Esophagus muscularis mucosa (tissue), 4 donors: ENCODE data around the gene PRKCQ. TPM values are rescaled to one million over a fixed set of nuclear protein-coding genes. Genes with fewer than 3 reads are reported as not detected.
"Not testable (repeated sequence)": the region's sequence is repeated elsewhere in the genome, so short reads cannot be mapped to it uniquely, and the experiment has no call there.

Experiments
- DNase-seq: peaks from one replicate; pipeline ENCODE4 v3.0.0-alpha.2; 2017; ENCODE audit errors: extremely low spot score
- H3K27ac ChIP-seq, 4 donors: fragments of 200-600 bp; sonication (generic); replicated peaks in 1 of 4; 1 replicate in 3 of 4; 2 replicates in 1 of 4; pipeline ENCODE4 v1.5.1; 2016 to 2019; ENCODE audit warnings: mild to moderate bottlenecking in 1 of 4
- H3K27me3 ChIP-seq, 4 donors: fragments of 200-600 bp; sonication (generic); one replicate each; pipeline versions ENCODE4 v1.5.1 to v1.6.0; 2016 to 2019
- H3K36me3 ChIP-seq, 4 donors: fragments of 200-600 bp; sonication (generic); one replicate each; pipeline ENCODE4 v1.5.1; 2016 to 2019
- H3K4me1 ChIP-seq, 4 donors: fragments of 200-600 bp; sonication (generic); one replicate each; pipeline ENCODE4 v1.5.1; 2016 to 2019
- H3K4me3 ChIP-seq, 4 donors: fragments of 200-600 bp; sonication (generic); 1 replicate in 2 of 4; 2 replicates in 2 of 4; pipeline ENCODE4 v1.5.1; 2016 to 2019; ENCODE audit warnings: mild to moderate bottlenecking in 4 of 4, moderate library complexity in 1 of 4
- H3K9me3 ChIP-seq, 4 donors: fragments of 200-600 bp; sonication (generic); 1 replicate in 3 of 4; 2 replicates in 1 of 4; pipeline ENCODE4 v1.5.1; 2016 to 2019
- EP300 ChIP-seq: sonication (generic); formaldehyde crosslinking; IDR thresholded peaks from one replicate; pipeline ENCODE4 v1.6.1; 2017; ENCODE audit warnings: antibody characterized with exemption
- POLR2A ChIP-seq: fragments of 450-650 bp; IDR thresholded peaks from one replicate; pipeline ENCODE4 v1.6.1; 2017; ENCODE audit warnings: antibody characterized with exemption, moderate library complexity, mild to moderate bottlenecking, low read depth
- POLR2AphosphoS5 ChIP-seq, 2 donors: sonication (generic); formaldehyde crosslinking; IDR thresholded peaks; one replicate each; pipeline ENCODE4 v1.6.1; 2017; ENCODE audit warnings: antibody characterized with exemption in 2 of 2
- WGBS: methylation state at CpG from one replicate; pipeline ENCODE4 v1.1.5; 2018; 5-methylcytosine and 5-hydroxymethylcytosine counted together
- intact Hi-C: fragments of 100-400 bp; cut with DNase I; formaldehyde crosslinking; loops from one replicate; pipeline ENCODE4 v1.15.1; 2023
- total RNA-seq, 4 donors: library from RNA; depleted of rRNA; stranded (reverse); fragments of >200 nt; gene quantifications; one replicate each; pipeline versions ENCODE4 v1.1.0 to v1.2.1, GENCODE V29; 2016
- TF ChIP-seq, protein P1 (sequence below), 3 experiments: fragments of 200-600 bp in 2 of 3; fragments of 450-650 bp in 1 of 3; sonication (generic) in 2 of 3; IDR thresholded peaks; one replicate each; pipeline ENCODE4 v1.5.1; 2017 to 2019; ENCODE audit warnings: antibody characterized with exemption in 3 of 3, mild to moderate bottlenecking in 2 of 3, moderate library complexity in 1 of 3

The PRKCQ gene
- total RNA-seq, 4 donors from 2014 or later, result 4.6 to 9.4 (median 6.8) TPM

DNA sequence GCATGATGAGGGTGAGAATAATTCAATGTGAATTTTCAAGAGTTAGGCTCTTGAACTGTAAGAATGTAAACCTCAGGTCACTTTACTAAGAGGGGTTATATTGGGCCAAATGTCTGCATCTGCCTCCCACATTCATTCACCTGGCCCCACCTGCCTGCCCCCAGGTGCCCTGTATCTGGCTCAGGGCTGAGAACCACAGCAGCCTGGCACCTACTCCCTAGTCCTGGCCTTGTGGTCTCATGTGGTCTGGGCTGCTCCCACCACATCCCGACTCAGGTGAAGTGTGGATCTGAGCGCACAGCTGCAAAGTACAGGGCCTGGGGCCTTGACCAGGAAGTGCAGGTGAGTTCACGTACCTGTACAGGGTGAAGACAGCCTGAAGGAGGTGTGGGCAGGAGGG lies 195.2 kb downstream of the PRKCQ start:
- Histone ChIP-seq H3K27me3 (no peaks in the 10 kb centered on the region), H3K36me3 (no peaks in the 10 kb centered on the region), H3K4me1 (peaks cover 14 to 28% (median 24%) of the 10 kb centered on the region in 4 donors), H3K9me3 (peaks cover 0 to 18% (median 6%) of the 10 kb centered on the region in 4 donors), H3K4me3 (no peak overlapping the region), H3K27ac (no peak overlapping the region)
- TF ChIP-seq POLR2AphosphoS5 (IDR thresholded peaks at IDR 0.05) (no peak), EP300 (no peak), POLR2A (no peak)
- TF ChIP-seq, protein P1, sequence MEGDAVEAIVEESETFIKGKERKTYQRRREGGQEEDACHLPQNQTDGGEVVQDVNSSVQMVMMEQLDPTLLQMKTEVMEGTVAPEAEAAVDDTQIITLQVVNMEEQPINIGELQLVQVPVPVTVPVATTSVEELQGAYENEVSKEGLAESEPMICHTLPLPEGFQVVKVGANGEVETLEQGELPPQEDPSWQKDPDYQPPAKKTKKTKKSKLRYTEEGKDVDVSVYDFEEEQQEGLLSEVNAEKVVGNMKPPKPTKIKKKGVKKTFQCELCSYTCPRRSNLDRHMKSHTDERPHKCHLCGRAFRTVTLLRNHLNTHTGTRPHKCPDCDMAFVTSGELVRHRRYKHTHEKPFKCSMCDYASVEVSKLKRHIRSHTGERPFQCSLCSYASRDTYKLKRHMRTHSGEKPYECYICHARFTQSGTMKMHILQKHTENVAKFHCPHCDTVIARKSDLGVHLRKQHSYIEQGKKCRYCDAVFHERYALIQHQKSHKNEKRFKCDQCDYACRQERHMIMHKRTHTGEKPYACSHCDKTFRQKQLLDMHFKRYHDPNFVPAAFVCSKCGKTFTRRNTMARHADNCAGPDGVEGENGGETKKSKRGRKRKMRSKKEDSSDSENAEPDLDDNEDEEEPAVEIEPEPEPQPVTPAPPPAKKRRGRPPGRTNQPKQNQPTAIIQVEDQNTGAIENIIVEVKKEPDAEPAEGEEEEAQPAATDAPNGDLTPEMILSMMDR (IDR thresholded peaks at IDR 0.05), result no peak
- 94% methylated on average over 3 of the region's 3 CpGs for WGBS
- intact Hi-C loops, result loop anchor here (10.0 kb wide), 1 partner anchor 150 kb away; no protein-coding TSS in a partner anchor
- DNase-seq, result no peak

DNA sequence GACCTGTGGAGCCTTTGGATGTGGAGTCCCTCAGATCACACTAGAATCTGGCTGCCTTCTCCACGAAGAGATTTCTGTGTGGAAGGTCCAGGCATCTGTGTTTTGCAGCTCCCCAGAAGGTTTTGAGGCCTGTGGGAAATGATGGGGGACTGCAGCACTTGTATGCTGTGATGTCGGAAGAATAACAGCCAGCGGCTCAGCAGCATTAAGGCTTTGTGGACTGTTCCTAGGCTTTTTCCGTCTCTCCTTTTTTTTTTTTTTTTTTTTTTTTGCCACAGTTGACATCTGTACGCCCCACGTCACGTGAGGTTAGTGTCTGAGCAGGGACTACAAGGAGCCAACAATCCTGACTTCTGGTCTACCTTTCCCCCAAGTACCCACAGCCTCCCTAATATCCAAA lies 196.0 kb downstream of the PRKCQ start:
- no peak for TF ChIP-seq EP300
- TF ChIP-seq POLR2A, result no peak
- TF ChIP-seq, protein P1 (IDR thresholded peaks at IDR 0.05), result no peak
- no peak for TF ChIP-seq POLR2AphosphoS5 (IDR thresholded peaks at IDR 0.05)

DNA sequence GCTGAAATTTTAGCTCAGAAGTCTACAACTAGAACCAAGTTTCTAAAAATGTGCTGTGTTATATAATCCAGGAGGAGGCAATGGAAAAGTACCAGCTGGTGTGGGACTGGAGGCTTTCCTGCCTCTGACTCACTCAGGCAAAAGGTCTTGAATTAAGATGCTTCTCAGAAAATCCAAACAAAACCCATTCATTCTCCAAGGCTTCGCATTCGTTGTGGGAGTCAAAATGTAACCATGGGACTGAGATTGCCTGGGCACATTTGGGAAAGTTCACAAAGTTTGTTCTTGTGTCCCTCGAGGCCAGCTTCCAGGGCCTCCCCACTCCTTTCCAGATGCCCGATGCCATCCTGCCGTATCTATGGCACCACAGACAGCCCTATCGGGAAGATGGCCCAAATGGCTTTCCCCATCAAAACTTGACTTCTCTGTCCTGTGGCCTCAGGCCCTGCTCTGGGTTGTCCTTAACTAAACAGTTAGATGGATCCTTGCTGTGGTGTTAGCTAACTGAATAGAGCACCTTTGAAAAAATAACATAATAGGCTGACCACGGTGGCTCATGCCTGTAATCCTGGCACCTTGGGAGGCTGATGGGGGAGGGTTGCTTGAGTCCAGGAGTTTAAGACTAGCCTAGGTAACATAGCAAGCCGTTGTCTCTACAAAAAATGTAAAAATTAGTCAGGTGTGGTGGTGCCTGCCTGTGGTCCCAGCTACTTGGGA lies 196.8 kb downstream of the PRKCQ start:
- TF ChIP-seq EP300 (no peak), POLR2A (no peak), POLR2AphosphoS5 (IDR thresholded peaks at IDR 0.05) (peak in 1 of 2 donors; percentile 34)
- TF ChIP-seq, protein P1 (IDR thresholded peaks at IDR 0.05), result no peak
- intact Hi-C loops, result loop anchor here (10.0 kb wide), 1 partner anchor 148 kb away; no protein-coding TSS in a partner anchor
- H3K27me3 ChIP-seq, result no peaks in the 10 kb centered on the region
- WGBS, result 68% methylated on average over 8 of the region's 8 CpGs
- H3K4me1 ChIP-seq, result peaks cover 14 to 28% (median 24%) of the 10 kb centered on the region in 4 donors
- H3K36me3 ChIP-seq, result no peaks in the 10 kb centered on the region
- peaks cover 0 to 8% (median 2%) of the 10 kb centered on the region in 4 donors for H3K9me3 ChIP-seq
- DNase-seq, result peak; percentile 90
- H3K27ac ChIP-seq, result peak overlapping the region; percentile 39 to 68 (median 64)
- H3K4me3 ChIP-seq, result no peak overlapping the region

More for the DNA sequence above, 196.0 kb downstream of the PRKCQ start:
- intact Hi-C loops, result loop anchor here (10.0 kb wide), 1 partner anchor 149 kb away; no protein-coding TSS in a partner anchor
- DNase-seq, result peak; percentile 62
- no peaks in the 10 kb centered on the region for H3K36me3 ChIP-seq
- peaks cover 0 to 10% (median 4%) of the 10 kb centered on the region in 4 donors for H3K9me3 ChIP-seq
- no peak overlapping the region for H3K4me3 ChIP-seq
- peak overlapping the region in 1 of 4 donors; percentile 68 for H3K27ac ChIP-seq
- WGBS, result 91% methylated on average over 7 of the region's 7 CpGs
- H3K4me1 ChIP-seq, result peaks cover 14 to 28% (median 24%) of the 10 kb centered on the region in 4 donors
- no peaks in the 10 kb centered on the region for H3K27me3 ChIP-seq

DNA sequence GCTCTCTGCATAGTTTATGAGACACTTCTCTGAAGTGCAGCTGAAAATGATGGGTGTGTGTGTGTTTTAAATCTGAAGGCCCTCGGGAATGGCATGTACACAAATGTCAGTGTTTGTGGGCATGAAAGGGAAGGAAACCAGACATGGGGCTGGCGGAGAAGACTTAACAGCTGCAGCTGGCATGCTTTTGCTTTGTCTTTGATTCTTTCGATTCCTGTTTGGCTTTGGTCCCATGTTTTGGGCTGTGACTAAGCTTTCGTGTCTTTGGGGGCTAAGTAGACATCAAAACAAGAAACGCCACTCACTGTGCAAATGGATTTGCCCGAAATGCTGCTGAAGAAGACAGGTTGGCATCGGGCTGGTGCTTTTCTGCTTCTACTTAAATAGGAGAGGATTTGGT lies 198.0 kb downstream of the PRKCQ start:
- Histone ChIP-seq H3K4me3 (peak overlapping the region in 1 of 4 donors; percentile 30), H3K9me3 (peaks cover 0 to 8% (median 2%) of the 10 kb centered on the region in 4 donors), H3K27ac (peak overlapping the region; percentile 39 to 68 (median 64)), H3K4me1 (peaks cover 14 to 28% (median 24%) of the 10 kb centered on the region in 4 donors), H3K27me3 (no peaks in the 10 kb centered on the region), H3K36me3 (no peaks in the 10 kb centered on the region)
- WGBS, result 17% methylated on average over 7 of the region's 7 CpGs
- intact Hi-C loops, result loop anchor here (10.0 kb wide), 1 partner anchor 147 kb away; no protein-coding TSS in a partner anchor
- peak; percentile 89 for DNase-seq
- TF ChIP-seq POLR2AphosphoS5 (IDR thresholded peaks at IDR 0.05), result peak; percentile 11 to 41
- TF ChIP-seq POLR2A, result no peak
- TF ChIP-seq, protein P1 (IDR thresholded peaks at IDR 0.05), result no peak

DNA sequence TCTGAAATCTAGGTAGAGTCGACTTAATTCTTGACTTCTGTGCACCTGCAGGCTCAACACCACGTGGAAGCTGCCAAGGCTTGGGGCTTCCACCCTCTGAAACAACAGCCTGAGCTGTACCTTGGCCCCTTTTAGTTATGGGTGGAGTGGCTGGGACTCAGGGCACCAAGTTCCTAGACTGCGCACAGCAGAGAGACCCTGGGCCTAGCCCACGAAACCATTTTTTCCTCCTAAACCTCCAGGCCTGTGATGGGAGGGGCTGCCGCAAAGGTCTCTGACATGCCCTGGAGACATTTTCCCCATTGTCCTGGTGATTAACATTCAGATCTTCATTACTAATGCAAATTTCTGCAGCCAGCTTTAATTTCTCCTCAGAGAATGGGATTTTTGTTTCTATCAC lies 199.6 kb downstream of the PRKCQ start:
- DNase-seq, result peak; percentile 10
- not testable (repeated sequence) for H3K36me3 ChIP-seq, H3K27me3 ChIP-seq, H3K27ac ChIP-seq, H3K9me3 ChIP-seq, H3K4me3 ChIP-seq
- H3K4me1 ChIP-seq, result peaks cover 14 to 28% (median 24%) of the 10 kb centered on the region in 4 donors
- intact Hi-C loops, result loop anchor here (10.0 kb wide), 1 partner anchor 146 kb away; no protein-coding TSS in a partner anchor
- 93% methylated on average over 5 of the region's 5 CpGs for WGBS
